Astrocyte (in vitro differentiated cells and primary cell): ENCODE results near the gene FCGR1A.
"Not testable (repeated sequence)": the region's sequence is repeated elsewhere in the genome, so short reads cannot be mapped to it uniquely, and the experiment has no call there.

Source experiments
- CTCF ChIP-seq: IDR thresholded peaks from 2 replicates; pipeline ENCODE4 v1.5.1; 2011; ENCODE audit warnings: low read depth, mild to moderate bottlenecking, inconsistent platforms, low read length, moderate library complexity; ENCODE audit not compliant: insufficient read depth
- EZH2 ChIP-seq: IDR thresholded peaks from 2 replicates; pipeline ENCODE4 v1.6.1; 2012; ENCODE audit warnings: mild to moderate bottlenecking, low read length, inconsistent platforms; ENCODE audit not compliant: insufficient read depth

GRCh38 chr1:149753466-149753865 lies 29.0 kb upstream of the FCGR1A start:
- not testable (repeated sequence) for TF ChIP-seq CTCF, EZH2
